NCI-H2081 treated with DMSO at 0.1 percent for 48 hours (cell line): ENCODE measurements around the gene NUP62CL.
A peak's percentile ranks its signal among the peaks of the same experiment; 100 is the strongest.

Source experiments
- DNase-seq: peaks from one replicate; lab custom pipeline; 2025; lab: John Stamatoyannopoulos, UW

NUP62CL gene

DNA sequence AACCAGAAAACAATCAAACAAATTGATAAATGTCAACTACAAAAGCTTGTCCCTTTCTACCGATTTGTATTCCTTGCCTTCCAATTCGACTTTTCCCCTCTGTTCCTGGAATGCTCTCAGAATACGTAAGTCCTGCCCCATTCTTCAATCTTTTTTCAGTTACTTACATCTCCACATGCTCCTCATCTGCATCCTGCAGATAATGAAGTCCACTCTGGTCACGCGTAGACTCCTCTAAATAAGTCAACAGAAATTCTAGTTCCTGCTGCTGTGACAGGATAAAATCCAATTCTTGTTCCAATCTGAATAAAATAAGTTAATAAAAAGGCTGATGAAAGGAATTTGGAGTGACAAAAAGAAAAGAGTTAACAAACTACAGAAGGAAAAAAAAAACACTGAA, 53.2 kb downstream of the NUP62CL start:
- no peak for DNase-seq

GRCh38 chrX:107146670-107147069, 59.6 kb downstream of the NUP62CL start:
- no peak for DNase-seq

GRCh38 chrX:107135965-107136307, 70.3 kb downstream of the NUP62CL start:
- no peak for DNase-seq

- no peak for DNase-seq
These were observed 70.9 kb downstream of the NUP62CL start for GRCh38 chrX:107135049-107135964.

GRCh38 chrX:107123750-107124149, 82.5 kb downstream of the NUP62CL start:
- no peak for DNase-seq

- DNase-seq = no peak
These were observed 87.0 kb downstream of the NUP62CL start for GRCh38 chrX:107119283-107119682.

GRCh38 chrX:107118322-107119147, 87.7 kb downstream of the NUP62CL start, which contains the start of gene RBM41:
TSS of gene RBM41 (minus strand) at chrX:107118822. CDS start at chrX:107118773, 49 bp downstream.
- DNase-seq = peak; percentile 58

DNA sequence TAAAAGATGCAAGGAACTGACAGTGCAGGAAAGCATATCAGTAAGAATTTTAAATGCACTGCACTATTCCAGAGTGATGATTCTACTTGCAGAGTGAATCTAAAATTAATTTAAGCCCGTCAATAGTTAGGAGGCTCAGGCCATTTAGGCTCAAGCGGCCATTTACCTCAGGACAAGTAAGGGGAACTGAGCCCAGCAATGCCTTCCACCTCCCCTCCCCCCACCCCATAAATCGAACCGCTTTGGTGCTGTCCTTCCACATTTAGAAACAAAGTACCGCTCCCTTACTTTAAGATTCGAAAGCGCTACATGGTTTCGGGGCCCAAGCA, 88.3 kb downstream of the NUP62CL start:
- no peak for DNase-seq

DNA sequence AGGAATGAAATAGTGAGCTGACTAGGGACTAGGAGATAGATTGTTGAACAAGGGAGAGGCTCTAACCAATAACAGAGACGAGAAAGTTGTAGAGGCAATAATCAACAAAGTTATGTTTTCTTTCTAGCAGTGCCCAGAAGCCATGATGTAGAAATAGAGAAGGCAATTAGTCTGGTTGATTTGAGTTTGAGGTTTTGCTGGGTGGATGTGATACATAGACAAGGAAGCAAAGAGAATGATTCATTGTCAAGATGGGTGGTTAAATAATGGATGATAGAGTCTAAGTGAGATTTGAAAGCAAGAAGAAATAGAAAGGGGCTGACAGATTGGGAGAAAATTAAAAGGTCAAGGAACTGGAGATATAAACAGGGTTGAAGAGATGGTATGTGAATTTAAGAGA, 98.8 kb downstream of the NUP62CL start:
- DNase-seq = no peak

DNA sequence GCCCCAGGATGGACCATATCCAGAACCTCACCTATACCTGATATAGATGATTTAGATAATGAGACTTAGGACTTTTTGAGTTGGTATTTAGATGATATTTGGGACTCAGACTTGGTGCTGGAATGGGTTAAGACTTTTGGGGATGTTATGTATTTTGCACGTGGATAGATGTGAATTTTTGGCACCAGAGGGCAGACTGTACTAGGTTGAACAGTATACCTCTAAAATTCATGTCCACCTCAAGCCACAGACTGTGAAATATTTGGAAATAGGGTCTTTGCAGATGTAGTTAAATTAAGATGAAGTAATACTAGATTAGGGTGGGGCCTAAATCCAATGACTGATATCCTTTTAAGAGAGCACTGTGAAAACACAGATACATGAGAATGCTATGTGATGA, 103.3 kb downstream of the NUP62CL start:
- DNase-seq = no peak

- DNase-seq = no peak
These were observed 130.1 kb downstream of the NUP62CL start for GRCh38 chrX:107076158-107076557.
